ENCODE results near the gene MEFV. TPM values are rescaled to one million over a fixed set of nuclear protein-coding genes. Genes with fewer than 3 reads are reported as not detected.

MEFV gene
- total RNA-seq, 2 donors from 2014 or later = 0.82 to 2.2 TPM

DNA sequence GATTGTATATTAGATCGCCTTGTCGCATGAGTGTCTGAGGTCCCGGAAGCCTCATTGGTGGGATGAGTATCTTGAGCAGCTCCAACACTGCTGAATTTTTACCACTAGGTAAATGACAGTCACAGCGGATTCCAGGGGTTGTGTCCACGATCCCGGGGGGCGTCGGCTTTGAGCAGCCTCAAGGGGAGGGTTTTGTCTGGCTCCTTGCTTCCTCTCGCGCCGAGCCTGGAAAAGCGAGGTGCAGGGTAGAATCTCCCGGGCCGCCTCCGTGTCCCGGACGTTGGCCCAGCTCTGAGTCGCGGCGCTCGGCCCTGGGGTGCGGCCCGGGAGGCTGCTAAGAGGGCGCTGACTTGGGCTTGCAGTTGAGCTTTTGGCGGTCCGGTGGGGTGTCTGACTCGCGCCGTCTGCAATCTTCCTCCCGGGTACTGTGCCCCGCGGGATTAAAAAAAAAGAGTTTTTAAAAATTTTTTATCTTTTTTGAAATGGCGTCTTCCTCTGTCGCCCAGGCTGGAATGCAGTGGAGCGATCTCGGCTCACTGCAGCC, 63.9 kb downstream of the MEFV start:
- H3K4me3 ChIP-seq = no peak overlapping the region
- peaks cover 0 to 11% of the 10 kb centered on the region in 2 donors for H3K9me3 ChIP-seq
- no peaks in the 10 kb centered on the region for H3K36me3 ChIP-seq
- H3K4me1 ChIP-seq = peaks cover 0 to 20% of the 10 kb centered on the region in 2 donors
- no peak for TF ChIP-seq CTCF (IDR thresholded peaks at IDR 0.05)
- no peak overlapping the region for H3K27ac ChIP-seq
- H3K27me3 ChIP-seq = peaks cover 45 to 60% of the 10 kb centered on the region in 2 donors
- DNase-seq (ENCODE audit: low spot score) = no peak

Other genes with a start within 250 kb of the MEFV start
- gene CLDN9, start 243.7 kb downstream of the MEFV start, total RNA-seq = under 1 TPM in 1 of 2 donors, not detected in 1; 0.39 TPM
- gene CLDN6, start 238.4 kb downstream of the MEFV start, total RNA-seq = not detected
- 100 to 1,000 TPM in 1 of 2 donors, 10 to 100 TPM in 1; 36.8 to 280 TPM for gene TNFRSF12A, start 236.3 kb downstream of the MEFV start, total RNA-seq
- gene HCFC1R1, start 232.7 kb downstream of the MEFV start, total RNA-seq = 10 to 100 TPM; 22.5 to 33.1 TPM
- gene THOC6, start 232.6 kb downstream of the MEFV start, total RNA-seq = 10 to 100 TPM in 1 of 2 donors, 1 to 10 TPM in 1; 7.4 to 12.6 TPM
- gene BICDL2, start 219.7 kb downstream of the MEFV start, total RNA-seq = under 1 TPM in 1 of 2 donors, not detected in 1; 0.28 TPM
- gene MMP25, start 210.1 kb downstream of the MEFV start, total RNA-seq = 1 to 10 TPM in 1 of 2 donors, under 1 TPM in 1; 0.30 to 1.7 TPM
- 10 to 100 TPM; 52.9 to 56.0 TPM for gene IL32, start 191.0 kb downstream of the MEFV start, total RNA-seq
- gene ZSCAN10, start 157.3 kb downstream of the MEFV start, total RNA-seq = not detected
- gene ZNF205, start 144.0 kb downstream of the MEFV start, total RNA-seq = 10 to 100 TPM; 10.5 to 12.4 TPM
- gene ZNF213, start 121.6 kb downstream of the MEFV start, total RNA-seq = 1 to 10 TPM; 7.3 to 7.9 TPM
- not detected for gene OR1F1, start 68.4 kb downstream of the MEFV start, total RNA-seq
- gene ZNF200, start 21.5 kb downstream of the MEFV start, total RNA-seq = 1 to 10 TPM; 3.2 to 4.9 TPM
- gene ZNF263, start 26.9 kb upstream of the MEFV start, total RNA-seq = 10 to 100 TPM; 11.0 to 18.0 TPM
- gene TIGD7, start 48.8 kb upstream of the MEFV start, total RNA-seq = 1 to 10 TPM; 5.0 to 5.4 TPM
- 10 to 100 TPM; 15.5 to 20.1 TPM for gene ZNF75A, start 48.9 kb upstream of the MEFV start, total RNA-seq
- gene OR2C1, start 99.3 kb upstream of the MEFV start, total RNA-seq = under 1 TPM in 1 of 2 donors, not detected in 1; 0.56 TPM
- 1 to 10 TPM; 4.2 to 9.4 TPM for gene ZSCAN32, start 144.4 kb upstream of the MEFV start, total RNA-seq
- 10 to 100 TPM; 10.2 to 16.5 TPM for gene ZNF174, start 144.6 kb upstream of the MEFV start, total RNA-seq
- 1 to 10 TPM; 1.3 to 2.2 TPM for gene ZNF597, start 186.9 kb upstream of the MEFV start, total RNA-seq
- 10 to 100 TPM; 28.1 to 29.1 TPM for gene NAA60, start 187.0 kb upstream of the MEFV start, total RNA-seq
- not detected for gene C16orf90, start 238.9 kb upstream of the MEFV start, total RNA-seq
- gene CLUAP1, start 244.4 kb upstream of the MEFV start, total RNA-seq = 10 to 100 TPM in 1 of 2 donors, 1 to 10 TPM in 1; 8.8 to 10.9 TPM